HEK293 (cell line): ENCODE measurements around the gene UPK3A.
A peak's percentile ranks its signal among the peaks of the same experiment; 100 is the strongest.

Experiments
- CTCF ChIA-PET: fragments of 350-600 bp; formaldehyde crosslinking; extraction: SDS; loops from one replicate; lab custom pipeline; 2021; ENCODE audit warnings: antibody characterized with exemption; lab: Yijun Ruan, JAX
- POLR2A ChIA-PET: fragments of 300-600 bp; formaldehyde crosslinking; extraction: SDS; loops from one replicate; lab custom pipeline; 2020; ENCODE audit warnings: antibody characterized with exemption, inconsistent platforms; lab: Yijun Ruan, JAX
- H3K27ac ChIP-seq: fragments of 200-500 bp; sonication (Bioruptor generic); 2 replicates; pipeline ENCODE4 v1.5.1; 2014; ENCODE audit warnings: low read depth, low read length, control low read depth, inconsistent platforms; ENCODE audit errors: extremely low read depth
- H3K36me3 ChIP-seq, 2 experiments: fragments of 200-500 bp in 1 of 2; sonication (Bioruptor generic) in 1 of 2; 1 replicate in 1 of 2; 2 replicates in 1 of 2; pipeline ENCODE4 v1.5.1; 2014 to 2017; ENCODE audit warnings: inconsistent platforms in 2 of 2, low read length in 2 of 2; ENCODE audit not compliant: control insufficient read depth in 2 of 2, insufficient read depth in 1 of 2
- H3K4me1 ChIP-seq: fragments of 200-500 bp; sonication (Bioruptor generic); 2 replicates; pipeline ENCODE4 v1.5.1; 2014; ENCODE audit warnings: mild to moderate bottlenecking, low read length, inconsistent platforms; ENCODE audit not compliant: control insufficient read depth, insufficient read depth
- H3K4me3 ChIP-seq: 2 replicates; pipeline ENCODE4 v1.5.1; 2011; ENCODE audit warnings: low read depth, mild to moderate bottlenecking, control low read depth, low read length, moderate library complexity
- H3K9me3 ChIP-seq: fragments of 200-500 bp; sonication (Bioruptor generic); 2 replicates; pipeline ENCODE4 v1.5.1; 2014; ENCODE audit warnings: low read depth, low read length, inconsistent platforms; ENCODE audit not compliant: control insufficient read depth, insufficient read depth
- ATF2 ChIP-seq: fragments of 450-650 bp; formaldehyde crosslinking; IDR thresholded peaks from 2 replicates; pipeline ENCODE4 v1.5.1; 2016; ENCODE audit warnings: missing biosample characterization, missing genetic modification characterization, low read depth
- GLI4 ChIP-seq: fragments of 450-650 bp; formaldehyde crosslinking; IDR thresholded peaks from 2 replicates; pipeline ENCODE4 v1.5.1; 2016; ENCODE audit warnings: missing biosample characterization, missing genetic modification characterization
- HOXA7 ChIP-seq: sonication (generic); formaldehyde crosslinking; IDR thresholded peaks from 2 replicates; pipeline ENCODE4 v1.8.1; 2022; ENCODE audit warnings: missing genetic modification reagents, borderline replicate concordance
- INSM2 ChIP-seq: fragments of 450-650 bp; formaldehyde crosslinking; IDR thresholded peaks from 2 replicates; pipeline ENCODE4 v1.5.1; 2016; ENCODE audit warnings: missing biosample characterization, missing genetic modification characterization
- KLF10 ChIP-seq: fragments of 450-650 bp; IDR thresholded peaks from 2 replicates; pipeline ENCODE4 v1.5.1; 2018; ENCODE audit warnings: missing biosample characterization, mild to moderate bottlenecking, missing genetic modification characterization
- PRDM6 ChIP-seq: fragments of 450-650 bp; formaldehyde crosslinking; IDR thresholded peaks from 2 replicates; pipeline ENCODE4 v1.5.1; 2017; ENCODE audit warnings: missing biosample characterization, missing genetic modification characterization
- REST ChIP-seq: fragments of 450-650 bp; formaldehyde crosslinking; IDR thresholded peaks from 2 replicates; pipeline ENCODE4 v1.5.1; 2016; ENCODE audit warnings: missing biosample characterization, missing genetic modification characterization
- ZBTB44 ChIP-seq: fragments of 450-650 bp; IDR thresholded peaks from 2 replicates; pipeline ENCODE4 v1.5.1; 2018; ENCODE audit warnings: missing biosample characterization, mild to moderate bottlenecking, missing genetic modification characterization
- ZNF146 ChIP-seq: fragments of 450-650 bp; formaldehyde crosslinking; IDR thresholded peaks from 2 replicates; pipeline ENCODE4 v1.5.1; 2016; ENCODE audit warnings: missing biosample characterization, missing genetic modification characterization
- ZNF302 ChIP-seq: fragments of 450-650 bp; formaldehyde crosslinking; IDR thresholded peaks from 2 replicates; pipeline ENCODE4 v1.5.1; 2016; ENCODE audit warnings: missing biosample characterization, missing genetic modification characterization, low read depth
- ZNF350 ChIP-seq: fragments of 450-650 bp; formaldehyde crosslinking; IDR thresholded peaks from 2 replicates; pipeline ENCODE4 v1.5.0; 2017; ENCODE audit warnings: missing biosample characterization, mild to moderate bottlenecking, missing genetic modification characterization
- ZNF48 ChIP-seq: fragments of 450-650 bp; formaldehyde crosslinking; IDR thresholded peaks from 2 replicates; pipeline ENCODE4 v1.5.1; 2016; ENCODE audit warnings: missing biosample characterization, missing genetic modification characterization
- ZNF518A ChIP-seq: fragments of 450-650 bp; formaldehyde crosslinking; conservative IDR thresholded peaks from 2 replicates; pipeline ENCODE4 v1.5.1; 2016; ENCODE audit warnings: low read depth, missing biosample characterization, missing genetic modification characterization
- ZNF580 ChIP-seq: fragments of 450-650 bp; formaldehyde crosslinking; IDR thresholded peaks from 2 replicates; pipeline ENCODE4 v1.5.1; 2016; ENCODE audit warnings: missing biosample characterization, missing genetic modification characterization
- ZNF629 ChIP-seq: fragments of 450-650 bp; formaldehyde crosslinking; IDR thresholded peaks from 2 replicates; pipeline ENCODE4 v1.5.1; 2017; ENCODE audit warnings: missing biosample characterization, missing genetic modification characterization
- ZNF660 ChIP-seq: fragments of 450-650 bp; IDR thresholded peaks from 2 replicates; pipeline ENCODE4 v1.5.1; 2018; ENCODE audit warnings: missing biosample characterization, mild to moderate bottlenecking, missing genetic modification characterization
- ZSCAN18 ChIP-seq: fragments of 450-650 bp; formaldehyde crosslinking; IDR thresholded peaks from 2 replicates; pipeline ENCODE4 v1.5.1; 2016; ENCODE audit warnings: missing biosample characterization, missing genetic modification characterization
- ZSCAN30 ChIP-seq: fragments of 450-650 bp; IDR thresholded peaks from 2 replicates; pipeline ENCODE4 v1.5.1; 2018; ENCODE audit warnings: missing biosample characterization, mild to moderate bottlenecking, missing genetic modification characterization, moderate library complexity

Gene UPK3A

GRCh38 chr22:45318558-45319323 lies 34.0 kb downstream of the UPK3A start:
- POLR2A ChIA-PET = no interaction called here
- Histone ChIP-seq H3K9me3 (no peaks in the 10 kb centered on the region), H3K4me1 (peaks cover 26% of the 10 kb centered on the region), H3K4me3 (no peak overlapping the region), H3K36me3 (peaks cover 5 to 21% of the 10 kb centered on the region in 2 experiments; a peak in 2 of 3 replicates), H3K27ac (peak overlapping the region; percentile 60; the same call in 1 of the 2 replicates)
- CTCF ChIA-PET = interaction anchor here (0.6 to 2.1 kb wide), 5 partner anchors 11 to 847 kb away, joined by 3 to 7 read pairs (median 4); no protein-coding TSS in a partner anchor
- TF ChIP-seq PRDM6 (tag by site-specific recombination) = peak; percentile 54
- no peak for TF ChIP-seq ZNF146 (tag by site-specific recombination)
- no peak for TF ChIP-seq GLI4
- TF ChIP-seq ZSCAN18 = no peak
- TF ChIP-seq ZNF580 = no peak
- TF ChIP-seq ZNF48 (tag by site-specific recombination) = no peak
- no peak for TF ChIP-seq REST (tag by site-specific recombination)
- TF ChIP-seq INSM2 (tag by site-specific recombination) = no peak
- TF ChIP-seq ZNF629 (tag by site-specific recombination) = 0 out of 2 replicates have a peak, but pooled peaks have one; percentile 68
- TF ChIP-seq ATF2 (tag by site-specific recombination) = peak; percentile 54; the same call in 1 of the 2 replicates
- no peak for TF ChIP-seq ZNF660 (tag by site-specific recombination)
- TF ChIP-seq ZBTB44 (tag by site-specific recombination) = no peak
- no peak for TF ChIP-seq HOXA7
- no peak for TF ChIP-seq ZSCAN30 (tag by site-specific recombination)
- TF ChIP-seq KLF10 (tag by site-specific recombination) = no peak
- no peak for TF ChIP-seq ZNF350 (tag by site-specific recombination)
- no peak for TF ChIP-seq ZNF518A (tag by site-specific recombination)
- TF ChIP-seq ZNF302 (tag by site-specific recombination) = no peak
